ENCODE data around the gene GNLY.

GRCh38 chr2:85668857-85669142, 25.4 kb upstream of the GNLY start:
- TF ChIP-seq CHD2 (IDR thresholded peaks at IDR 0.05; ENCODE audit: low read depth, low read length): no peak
- no peak for TF ChIP-seq ZNF547 (CRISPR knock-in tag; IDR thresholded peaks at IDR 0.05)
